ENCODE data around the gene HERPUD2. TPM values are rescaled to one million over a fixed set of nuclear protein-coding genes. Genes with fewer than 3 reads are reported as not detected.

HERPUD2 gene
- polyA plus RNA-seq, 1 donor (not counting 4 experiments of a cell fraction or from before 2014, with no cell fraction given): 43.6 TPM

- H3K9ac ChIP-seq (ENCODE audit: control insufficient read depth, extremely low read depth, insufficient read depth, low read length): no peak overlapping the region
- no peaks in the 10 kb centered on the region for H4K20me1 ChIP-seq (ENCODE audit: control insufficient read depth, extremely low read depth, insufficient read depth, low read length)
- no peak for DNase-seq (ENCODE audit: low read depth, low spot score)
- H3K79me2 ChIP-seq (ENCODE audit: control insufficient read depth, insufficient read depth, low read length): no peaks in the 10 kb centered on the region
- H3K9me3 ChIP-seq (ENCODE audit: control insufficient read depth, low read depth, low read length): no peaks in the 10 kb centered on the region
- no peak overlapping the region for H3K27ac ChIP-seq (ENCODE audit: control insufficient read depth, insufficient read depth, low read length)
- peak overlapping the region; percentile 28 for H2AFZ ChIP-seq (ENCODE audit: control insufficient read depth, low read length)
- H3K27me3 ChIP-seq (ENCODE audit: control insufficient read depth, extremely low read depth, insufficient read depth, low read length): no peaks in the 10 kb centered on the region
- no peak for TF ChIP-seq CTCF (optimal IDR thresholded peaks at IDR 0.05 in 1 of 3, IDR thresholded peaks at IDR 0.05 in 1 of 3, conservative IDR thresholded peaks at IDR 0.05 in 1 of 3; ENCODE audit: extremely low read depth in 1 of 3, insufficient read depth in 2 of 3, low read length in 3 of 3)
- TF ChIP-seq EZH2 (IDR thresholded peaks at IDR 0.05; ENCODE audit: low read length): no peak
- no peaks in the 10 kb centered on the region for H3K9me1 ChIP-seq (ENCODE audit: control insufficient read depth, extremely low read depth, insufficient read depth, low read length)
- no peak for FAIRE-seq
- peaks cover 8% of the 10 kb centered on the region for H3K4me1 ChIP-seq (ENCODE audit: control insufficient read depth, extremely low read depth, insufficient read depth, low read length)
- no peak overlapping the region for H3K4me2 ChIP-seq (ENCODE audit: control insufficient read depth, extremely low read depth, insufficient read depth, low read depth, low read length)
- no peaks in the 10 kb centered on the region for H3K36me3 ChIP-seq (ENCODE audit: control insufficient read depth in 2 of 2, extremely low read depth in 1 of 2, insufficient read depth in 2 of 2, low read length in 2 of 2)
- no peak overlapping the region for H3K4me3 ChIP-seq (ENCODE audit: control insufficient read depth in 2 of 3, extremely low read depth in 1 of 3, insufficient read depth in 2 of 3, low read depth in 1 of 3, low read length in 3 of 3)
- dilution Hi-C loops (cut with MboI; ENCODE audit: extremely low pct_ligation_motif_present, low sequenced_read_pairs): no loop called here
Observed at GRCh38 chr7:35734001-35734483, 39.1 kb upstream of the HERPUD2 start.

- Histone ChIP-seq H3K36me3 (ENCODE audit: control insufficient read depth in 2 of 2, extremely low read depth in 1 of 2, insufficient read depth in 2 of 2, low read length in 2 of 2) (no peaks in the 10 kb centered on the region), H4K20me1 (ENCODE audit: control insufficient read depth, extremely low read depth, insufficient read depth, low read length) (no peaks in the 10 kb centered on the region), H3K9ac (ENCODE audit: control insufficient read depth, extremely low read depth, insufficient read depth, low read length) (no peak overlapping the region), H2AFZ (ENCODE audit: control insufficient read depth, low read length) (no peak overlapping the region), H3K27me3 (ENCODE audit: control insufficient read depth, extremely low read depth, insufficient read depth, low read length) (no peaks in the 10 kb centered on the region), H3K4me3 (ENCODE audit: control insufficient read depth in 2 of 3, extremely low read depth in 1 of 3, insufficient read depth in 2 of 3, low read depth in 1 of 3, low read length in 3 of 3) (no peak overlapping the region), H3K79me2 (ENCODE audit: control insufficient read depth, insufficient read depth, low read length) (no peaks in the 10 kb centered on the region), H3K9me1 (ENCODE audit: control insufficient read depth, extremely low read depth, insufficient read depth, low read length) (no peaks in the 10 kb centered on the region), H3K4me1 (ENCODE audit: control insufficient read depth, extremely low read depth, insufficient read depth, low read length) (peaks cover 4% of the 10 kb centered on the region), H3K27ac (ENCODE audit: control insufficient read depth, insufficient read depth, low read length) (no peak overlapping the region), H3K9me3 (ENCODE audit: control insufficient read depth, low read depth, low read length) (no peaks in the 10 kb centered on the region), H3K4me2 (ENCODE audit: control insufficient read depth, extremely low read depth, insufficient read depth, low read depth, low read length) (no peak overlapping the region)
- DNase-seq (ENCODE audit: low read depth, low spot score): no peak
- no peak for FAIRE-seq
- TF ChIP-seq CTCF (optimal IDR thresholded peaks at IDR 0.05 in 1 of 3, IDR thresholded peaks at IDR 0.05 in 1 of 3, conservative IDR thresholded peaks at IDR 0.05 in 1 of 3; ENCODE audit: extremely low read depth in 1 of 3, insufficient read depth in 2 of 3, low read length in 3 of 3) (no peak), EZH2 (IDR thresholded peaks at IDR 0.05; ENCODE audit: low read length) (no peak)
- dilution Hi-C loops (cut with MboI; ENCODE audit: extremely low pct_ligation_motif_present, low sequenced_read_pairs): no loop called here
Observed at GRCh38 chr7:35731349-35731748, 36.4 kb upstream of the HERPUD2 start.
